GM12891 (cell line): ENCODE results near the gene UBAP1.
"Not testable (repeated sequence)": the region's sequence is repeated elsewhere in the genome, so short reads cannot be mapped to it uniquely, and the experiment has no call there.

Experiments
- DNase-seq: peaks from one replicate; pipeline ENCODE4 v3.0.0; 2011; ENCODE audit warnings: low spot score; ENCODE audit not compliant: insufficient read length
- FAIRE-seq: peaks from 2 replicates; lab custom pipeline; 2011; peaks lifted over from hg19 to GRCh38; lab: Jason Lieb, UNC
- PAX5 ChIP-seq: IDR thresholded peaks from 2 replicates; pipeline ENCODE4 v1.6.1; 2011; ENCODE audit warnings: low read length, moderate library complexity, mild to moderate bottlenecking; ENCODE audit not compliant: insufficient read depth, severe bottlenecking
- POLR2A ChIP-seq: IDR thresholded peaks from 2 replicates; pipeline ENCODE4 v1.6.1; 2011; ENCODE audit warnings: low read depth, low read length, control low read depth
- POLR2AphosphoS5 ChIP-seq: IDR thresholded peaks from 2 replicates; pipeline ENCODE4 v1.6.1; 2011; ENCODE audit warnings: low read depth, low read length, control low read depth
- POU2F2 ChIP-seq: IDR thresholded peaks from 2 replicates; pipeline ENCODE4 v1.6.1; 2011; ENCODE audit warnings: low read depth, mild to moderate bottlenecking, control low read depth, low read length, moderate library complexity
- SPI1 ChIP-seq: IDR thresholded peaks from 2 replicates; pipeline ENCODE4 v1.6.1; 2011; ENCODE audit warnings: low read depth, low read length, control low read depth
- TAF1 ChIP-seq: IDR thresholded peaks from 2 replicates; pipeline ENCODE4 v1.6.1; 2011; ENCODE audit warnings: low read depth, low read length, control low read depth

Gene UBAP1

DNA sequence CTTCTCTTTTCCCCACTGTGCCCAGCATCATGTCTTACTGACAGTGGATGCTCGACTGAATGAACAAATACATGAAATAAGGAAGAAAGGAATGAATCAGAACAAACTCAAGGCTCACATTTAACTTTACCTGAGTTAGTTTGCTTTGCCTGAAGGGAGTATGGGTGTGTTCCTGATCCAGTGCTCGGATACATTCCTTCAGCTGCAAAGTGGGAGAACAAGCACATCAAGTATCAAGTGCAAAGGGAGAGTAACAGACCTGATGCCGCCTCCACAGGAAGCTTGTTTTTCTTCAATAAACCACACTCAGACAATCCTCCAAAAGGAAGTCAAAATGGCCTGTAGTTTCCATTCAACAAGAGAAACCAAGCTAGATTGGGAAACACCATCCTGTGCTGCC, 84.1 kb downstream of the UBAP1 start:
- FAIRE-seq (no peak), DNase-seq (no peak)
- TF ChIP-seq TAF1 (no peak), POLR2AphosphoS5 (no peak)

DNA sequence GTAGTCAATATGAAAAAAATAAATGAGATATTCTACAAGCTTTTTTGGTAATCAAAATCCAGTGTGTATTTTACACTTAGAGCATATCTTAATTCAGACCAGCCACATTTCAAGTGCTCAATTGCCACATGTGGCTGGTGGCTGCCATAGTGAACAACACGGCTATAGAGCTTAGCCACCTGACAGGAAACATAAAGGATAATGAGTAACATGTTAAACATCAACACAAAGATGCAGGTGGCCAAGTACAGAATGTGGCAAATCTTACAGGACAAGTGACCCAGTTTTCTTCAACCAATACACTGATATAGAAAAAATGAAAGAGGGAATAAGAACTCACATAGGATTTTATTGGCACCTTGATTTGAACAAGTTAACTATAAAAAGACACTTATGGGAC, 88.8 kb downstream of the UBAP1 start:
- DNase-seq (no peak), FAIRE-seq (no peak)
- no peak for TF ChIP-seq POLR2AphosphoS5
- TF ChIP-seq POLR2A: no peak
- TF ChIP-seq POU2F2: no peak
- no peak for TF ChIP-seq PAX5
- TF ChIP-seq TAF1: no peak
- TF ChIP-seq SPI1: no peak

DNA sequence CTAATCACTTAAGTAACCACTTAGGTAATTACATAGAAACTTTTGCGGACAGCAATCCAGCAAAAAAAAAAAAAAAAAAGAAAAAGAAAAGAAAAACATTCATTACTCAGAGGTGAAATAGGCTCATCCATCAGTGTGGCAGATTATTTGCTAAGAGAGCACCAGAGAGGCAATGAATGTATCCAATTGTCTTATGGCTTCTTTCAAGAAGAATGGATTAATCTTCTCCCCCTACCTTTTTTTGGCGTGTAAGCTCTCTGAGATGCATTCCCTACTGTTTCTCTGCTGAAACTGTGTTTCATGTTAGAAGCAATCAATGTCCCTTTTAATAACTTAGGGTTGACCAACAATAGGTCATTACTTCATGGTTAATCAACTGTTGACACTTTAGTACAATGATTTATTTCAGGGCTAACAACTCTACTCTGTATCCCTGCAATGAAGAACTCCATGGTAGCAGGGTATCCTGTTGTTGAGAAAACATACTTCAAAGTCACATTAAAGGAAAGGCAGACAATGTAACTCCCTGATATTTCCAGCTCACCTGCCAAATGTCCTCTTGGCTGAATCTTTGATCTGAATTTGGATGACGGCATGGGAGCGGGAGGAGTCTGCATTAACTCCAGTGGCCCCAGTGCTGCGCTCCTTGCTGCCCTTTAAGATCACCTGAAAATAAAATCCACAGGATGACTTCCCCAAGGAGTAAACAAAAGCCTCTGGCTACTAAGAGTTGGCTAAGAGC, 92.6 kb downstream of the UBAP1 start:
- FAIRE-seq (no peak), DNase-seq (no peak)
- TF ChIP-seq POU2F2: no peak
- no peak for TF ChIP-seq SPI1

- FAIRE-seq (peak; percentile 38), DNase-seq (no peak)
- TF ChIP-seq PAX5: no peak
- no peak for TF ChIP-seq SPI1
- no peak for TF ChIP-seq POU2F2
- TF ChIP-seq TAF1: no peak
- no peak for TF ChIP-seq POLR2A
- no peak for TF ChIP-seq POLR2AphosphoS5
These were observed 93.3 kb downstream of the UBAP1 start for GRCh38 chr9:34272101-34272541.

GRCh38 chr9:34273588-34273987, 94.7 kb downstream of the UBAP1 start:
- FAIRE-seq: peak; percentile 57
- DNase-seq: not testable (repeated sequence)

GRCh38 chr9:34275811-34276210, 97.0 kb downstream of the UBAP1 start:
- no peak for TF ChIP-seq POLR2AphosphoS5
- no peak for TF ChIP-seq POU2F2
- TF ChIP-seq TAF1: no peak
- TF ChIP-seq SPI1: no peak
- TF ChIP-seq PAX5: no peak
- TF ChIP-seq POLR2A: no peak
- DNase-seq (no peak), FAIRE-seq (no peak)

DNA sequence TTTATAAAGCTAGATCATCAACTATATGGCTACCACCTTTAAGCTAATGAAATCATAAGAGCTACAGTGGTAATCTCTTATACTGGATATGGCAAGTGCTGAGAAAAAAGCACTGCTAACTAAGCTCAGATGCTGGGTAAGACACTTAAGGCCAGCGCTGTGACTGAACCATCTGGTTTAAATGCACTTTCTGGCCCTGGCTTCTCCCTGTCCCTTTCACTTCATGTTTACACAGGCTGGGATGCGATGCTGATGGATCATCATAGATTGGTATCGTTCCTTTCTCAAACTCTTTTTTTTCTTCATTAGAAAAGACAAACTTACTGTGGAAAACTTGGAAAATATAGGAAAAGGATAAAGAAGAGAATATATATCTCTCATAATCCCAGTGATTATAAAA, 97.9 kb downstream of the UBAP1 start:
- DNase-seq (no peak), FAIRE-seq (no peak)
- TF ChIP-seq SPI1 (no peak), TAF1 (no peak), POLR2AphosphoS5 (no peak), POU2F2 (no peak), PAX5 (no peak), POLR2A (no peak)

DNA sequence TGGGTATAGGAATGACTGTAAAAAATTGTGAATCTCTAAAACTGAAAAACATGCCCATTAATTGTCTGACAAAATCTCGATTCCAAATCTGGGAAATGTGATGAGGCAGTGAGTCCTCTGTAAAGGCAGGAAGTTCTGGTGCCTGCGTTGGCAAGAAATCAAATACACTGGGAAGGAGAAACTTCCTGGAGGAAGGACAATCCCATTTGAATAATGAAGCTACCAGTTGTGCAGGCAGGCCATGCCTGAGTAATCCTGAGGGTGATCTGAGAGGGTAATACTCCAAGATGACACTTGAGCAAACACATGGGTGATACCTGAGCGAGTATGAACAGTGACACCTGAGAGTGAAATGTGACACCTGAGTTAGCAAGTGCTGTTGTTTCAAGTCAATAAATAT, 100.6 kb downstream of the UBAP1 start:
- TF ChIP-seq SPI1: no peak
- TF ChIP-seq POLR2A: no peak
- TF ChIP-seq POU2F2: no peak
- TF ChIP-seq POLR2AphosphoS5: no peak
- no peak for TF ChIP-seq TAF1
- TF ChIP-seq PAX5: no peak
- FAIRE-seq (no peak), DNase-seq (no peak)

DNA sequence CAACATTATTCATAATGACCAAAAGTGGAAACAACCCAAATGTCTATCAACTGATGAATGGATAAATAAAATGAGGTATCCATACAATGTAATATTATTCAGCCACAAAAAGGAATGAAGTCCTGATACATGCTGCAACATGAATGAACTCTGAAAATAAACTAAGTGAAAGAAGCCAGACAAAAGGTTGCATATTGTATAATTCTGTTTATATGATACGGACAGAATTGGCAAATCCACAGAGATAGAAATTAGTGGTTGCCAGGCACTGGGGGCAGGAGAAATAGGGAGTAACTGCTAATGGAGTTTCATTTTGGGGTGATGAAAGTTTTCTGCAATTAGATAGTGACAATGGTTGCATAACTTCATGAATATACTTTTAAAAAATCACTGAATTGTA, 103.3 kb downstream of the UBAP1 start:
- no peak for FAIRE-seq

GRCh38 chr9:34289159-34289558, 110.3 kb downstream of the UBAP1 start:
- DNase-seq (no peak), FAIRE-seq (no peak)
- TF ChIP-seq POU2F2: no peak
- TF ChIP-seq TAF1: no peak
- TF ChIP-seq POLR2AphosphoS5: no peak
- TF ChIP-seq SPI1: no peak
- no peak for TF ChIP-seq POLR2A
- no peak for TF ChIP-seq PAX5

More for the DNA sequence above, 103.3 kb downstream of the UBAP1 start:
- TF ChIP-seq PAX5 (no peak), POU2F2 (no peak), POLR2AphosphoS5 (no peak)
- DNase-seq: no peak

- DNase-seq: no peak
- no peak for TF ChIP-seq PAX5
- no peak for TF ChIP-seq POLR2A
- no peak for TF ChIP-seq POLR2AphosphoS5
- TF ChIP-seq POU2F2: no peak
- TF ChIP-seq TAF1: no peak
- TF ChIP-seq SPI1: no peak
- no peak for FAIRE-seq
These were observed 112.2 kb downstream of the UBAP1 start for GRCh38 chr9:34291023-34291422.

- TF ChIP-seq POLR2AphosphoS5 (no peak), SPI1 (no peak), POU2F2 (no peak), POLR2A (no peak), TAF1 (no peak), PAX5 (no peak)
- FAIRE-seq (no peak), DNase-seq (no peak)
These were observed 112.6 kb downstream of the UBAP1 start for GRCh38 chr9:34291423-34291822.
